ENCODE results near the gene CLIP3.
A peak's percentile ranks its signal among the peaks of the same experiment; 100 is the strongest.
"Not testable (repeated sequence)": the region's sequence is repeated elsewhere in the genome, so short reads cannot be mapped to it uniquely, and the experiment has no call there.

CLIP3 gene

DNA sequence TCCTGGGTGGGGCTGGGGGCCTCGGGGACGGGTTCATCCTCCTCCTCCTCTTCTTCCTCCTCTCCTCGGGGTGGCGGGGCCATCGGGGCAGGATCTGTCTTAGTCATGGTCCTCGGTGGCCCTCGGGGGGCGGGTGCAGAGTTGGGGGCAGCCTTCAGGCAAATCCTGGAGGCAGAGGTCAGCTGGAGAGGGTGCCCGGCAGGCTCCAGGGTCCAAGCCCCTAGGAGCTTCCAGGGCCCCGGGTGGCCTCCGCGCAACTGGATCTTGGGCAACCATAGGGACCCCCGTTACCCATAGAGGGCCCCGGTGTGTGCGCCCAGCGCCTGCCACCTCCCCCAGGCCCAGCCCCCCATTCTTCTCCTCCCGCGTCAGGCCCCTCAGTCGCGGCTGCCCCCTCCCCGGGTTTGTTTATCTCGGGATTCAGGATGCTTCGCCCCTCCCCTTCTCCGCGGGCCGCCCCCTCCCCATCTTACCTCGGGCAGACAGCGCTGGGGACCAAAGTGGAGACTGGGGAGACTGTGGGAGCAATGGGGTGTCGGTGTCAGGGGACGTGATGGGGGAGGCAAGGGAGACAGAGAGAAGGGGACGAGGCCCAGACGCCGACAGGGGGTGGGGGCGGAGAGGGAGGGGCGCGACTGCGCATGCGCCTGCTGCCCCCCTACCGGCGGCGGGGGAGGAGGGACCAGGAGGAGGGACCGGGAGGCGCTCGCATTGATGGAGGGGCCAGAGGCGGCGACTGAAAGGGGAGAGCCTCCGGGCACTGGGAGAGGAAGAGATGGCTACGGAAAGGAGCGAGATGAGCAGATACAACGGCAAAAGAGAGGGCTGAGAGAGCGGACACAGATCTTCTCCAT, at the start of gene CLIP3:
TSS of gene CLIP3 (minus strand) at position 623 of the 854 bp plus-strand sequence. CDS start at position 107, 516 bp downstream.
- DNase-seq = peak; percentile 46

GRCh38 chr19:36081894-36082293, 49.2 kb upstream of the CLIP3 start:
- DNase-seq = no peak

GRCh38 chr19:36081385-36081784, 48.7 kb upstream of the CLIP3 start:
- no peak for DNase-seq

GRCh38 chr19:36079389-36079945, 46.8 kb upstream of the CLIP3 start:
- no peak for DNase-seq

DNA sequence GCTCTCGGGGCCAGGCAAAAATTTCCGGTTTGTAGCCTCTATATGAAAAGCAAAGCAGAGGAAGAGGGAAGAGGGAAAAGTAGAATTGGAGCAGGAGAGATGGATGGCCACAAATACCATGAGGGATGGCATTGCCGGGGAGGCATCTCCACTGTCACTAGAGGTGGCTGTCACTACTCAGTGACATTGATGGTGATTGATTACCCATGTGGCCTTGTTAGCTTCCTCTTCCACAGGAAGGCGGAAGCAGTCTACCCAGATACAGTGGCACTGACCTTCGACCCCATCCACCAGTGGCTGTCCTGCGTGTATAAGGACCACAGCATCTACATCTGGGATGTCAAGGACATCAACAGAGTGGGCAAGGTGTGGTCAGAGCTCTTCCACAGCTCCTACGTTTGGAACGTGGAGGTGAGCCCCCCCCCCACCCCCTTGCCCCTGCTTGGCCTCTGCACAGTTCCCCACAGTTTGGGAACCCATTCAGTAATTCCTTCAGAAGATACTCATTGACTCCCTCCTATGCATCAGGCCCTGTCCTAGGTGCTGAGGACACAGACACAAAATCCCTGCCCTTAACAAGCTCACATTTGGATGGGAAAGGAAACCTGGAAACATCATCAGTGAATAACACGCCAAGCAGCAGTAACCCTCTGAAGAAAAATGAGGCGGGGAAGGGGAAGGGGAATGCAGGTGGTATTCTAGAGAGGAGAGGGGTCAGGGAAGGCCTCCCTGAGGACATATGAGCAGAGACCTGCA, 40.6 kb upstream of the CLIP3 start:
- DNase-seq = no peak

DNA sequence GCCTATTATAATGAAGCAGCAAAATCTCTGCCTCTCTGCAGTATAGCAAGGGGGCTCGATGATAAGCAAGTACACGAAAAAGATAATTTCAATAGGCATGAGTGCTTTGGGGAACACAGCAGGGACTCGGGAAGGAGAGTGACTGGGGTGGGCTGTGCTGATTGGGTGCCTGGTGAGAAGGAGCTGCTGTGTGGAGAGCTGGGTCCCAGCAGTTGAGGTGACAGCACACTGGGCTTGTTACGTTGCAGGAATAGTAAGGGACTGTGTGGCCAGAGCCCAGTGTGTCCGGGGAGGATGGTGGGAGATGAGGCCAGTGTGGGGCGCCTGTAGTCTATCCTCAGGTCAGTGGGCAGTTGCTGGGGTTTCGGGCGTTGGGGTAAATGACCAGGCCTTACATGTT, 39.4 kb upstream of the CLIP3 start:
- DNase-seq = no peak

DNA sequence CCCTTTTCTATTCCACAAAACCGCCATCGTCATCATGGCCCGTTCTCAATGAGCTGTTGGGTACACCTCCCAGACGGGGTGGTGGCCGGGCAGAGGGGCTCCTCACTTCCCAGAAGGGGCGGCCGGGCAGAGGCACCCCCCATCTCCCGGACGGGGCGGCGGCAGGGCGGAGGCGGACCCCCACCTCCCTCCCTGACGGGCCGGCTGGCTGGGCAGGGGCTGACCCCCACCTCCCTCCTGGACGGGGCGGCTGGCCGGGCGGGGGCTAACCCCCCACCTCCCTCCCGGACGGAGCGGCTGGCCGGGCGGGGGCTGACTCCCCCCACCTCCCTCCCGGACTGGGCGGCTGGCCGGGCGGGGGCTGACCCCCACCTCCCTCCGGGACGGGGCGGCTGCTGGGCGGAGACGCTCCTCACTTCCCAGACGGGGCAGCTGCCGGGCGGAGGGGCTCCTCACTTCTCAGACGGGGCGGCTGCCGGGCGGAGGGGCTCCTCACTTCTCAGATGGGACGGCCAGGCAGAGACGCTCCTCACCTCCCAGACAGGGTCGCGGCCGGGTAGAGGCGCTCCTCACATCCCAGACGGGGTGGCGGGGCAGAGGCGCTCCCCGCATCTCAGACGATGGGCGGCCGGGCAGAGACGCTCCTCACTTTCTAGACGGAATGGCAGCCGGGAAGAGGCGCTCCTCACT, 36.3 kb upstream of the CLIP3 start:
- not testable (repeated sequence) for DNase-seq

DNA sequence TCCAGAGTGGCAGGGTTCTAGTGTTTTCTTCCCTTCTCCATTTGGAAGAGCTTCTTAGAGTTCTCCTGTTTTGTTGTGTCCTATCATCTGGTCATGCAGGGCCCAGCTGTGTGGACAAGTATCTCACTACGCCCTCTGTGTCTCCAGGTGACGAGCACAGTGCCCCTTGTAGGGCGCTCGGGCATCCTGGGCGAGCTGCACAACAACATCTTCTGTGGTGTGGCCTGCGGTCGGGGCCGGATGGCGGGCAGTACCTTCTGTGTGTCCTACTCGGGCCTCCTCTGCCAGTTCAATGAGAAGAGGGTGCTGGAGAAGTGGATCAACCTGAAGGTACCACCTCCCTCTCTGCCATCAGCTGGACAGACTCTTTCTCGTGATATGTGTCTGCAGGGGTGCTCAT, 35.0 kb upstream of the CLIP3 start:
- DNase-seq = no peak

DNA sequence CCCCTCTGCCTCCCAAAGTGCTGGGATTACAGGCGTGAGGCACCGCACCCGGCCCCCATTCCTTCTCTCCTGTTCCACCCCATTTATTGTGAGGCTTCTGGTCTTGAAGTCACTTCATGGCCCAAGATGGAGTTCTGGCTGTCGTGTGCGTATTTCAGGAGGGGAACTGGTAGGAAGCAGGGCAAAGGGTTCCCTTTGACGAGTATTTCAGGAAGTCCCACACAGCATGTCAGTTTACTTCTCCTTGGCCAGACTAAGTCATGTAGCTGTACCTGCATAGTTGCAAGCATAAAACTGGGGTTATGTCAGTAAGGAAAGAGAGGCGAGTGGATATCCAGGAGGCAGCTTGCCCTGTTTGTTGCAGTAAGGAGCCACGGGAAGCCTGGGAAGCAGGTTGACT, 32.2 kb upstream of the CLIP3 start:
- DNase-seq = no peak

GRCh38 chr19:36061367-36061766, 28.7 kb upstream of the CLIP3 start:
- DNase-seq = no peak

DNA sequence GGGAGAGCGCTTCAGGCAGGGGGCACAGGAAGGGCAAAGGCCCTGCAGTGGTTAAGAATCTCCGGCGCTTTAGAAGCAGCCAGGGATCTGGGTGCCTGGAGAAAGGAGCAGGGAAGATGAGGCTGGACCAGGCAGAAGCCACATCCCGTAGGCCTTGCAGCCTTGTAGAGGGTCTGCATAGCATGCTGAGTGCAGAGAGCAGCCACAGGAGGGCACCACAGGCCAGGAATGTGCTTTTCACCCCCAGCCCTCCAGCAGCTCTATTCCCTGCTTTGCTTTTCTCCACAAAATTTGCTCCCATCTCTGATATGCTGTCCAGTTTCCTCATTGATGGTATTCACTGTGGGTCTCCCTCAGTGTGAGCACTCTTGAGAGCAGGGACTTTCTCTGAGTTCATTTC, 27.8 kb upstream of the CLIP3 start:
- DNase-seq = no peak

- no peak for DNase-seq
These were observed 26.7 kb upstream of the CLIP3 start for GRCh38 chr19:36059180-36059910.

GRCh38 chr19:36058481-36059179, 26.0 kb upstream of the CLIP3 start:
- no peak for DNase-seq

- peak; percentile 87 for DNase-seq
These were observed 22.3 kb upstream of the CLIP3 start, which contains the start of gene WDR62 for GRCh38 chr19:36054733-36055686. TSS of gene WDR62 (plus strand) at chr19:36054897. CDS start at chr19:36054972, 75 bp downstream.

GRCh38 chr19:36054119-36054732, 21.6 kb upstream of the CLIP3 start, which contains the start of gene THAP8:
TSS of gene THAP8 (minus strand) at chr19:36054285. CDS start at chr19:36054217, 68 bp downstream.
- DNase-seq = peak; percentile 98

DNA sequence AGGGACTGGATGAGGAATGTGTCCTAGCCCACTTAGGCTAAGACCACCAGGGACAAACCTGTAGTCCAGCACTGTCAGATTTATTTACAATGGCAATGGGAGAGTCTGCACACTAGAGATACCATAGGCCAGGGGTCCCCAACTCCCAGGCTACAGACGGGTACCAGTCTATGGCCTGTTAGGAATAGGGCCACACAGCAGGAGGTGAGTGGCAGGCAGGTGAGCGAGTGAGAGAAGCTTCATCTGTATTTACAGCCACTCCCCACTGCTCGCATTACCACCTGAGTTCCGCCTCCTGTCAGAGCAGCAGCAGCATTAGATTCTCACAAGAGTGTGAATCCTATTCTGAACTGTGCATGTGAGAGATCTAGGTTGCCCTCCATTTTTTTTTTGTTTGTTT, 19.0 kb upstream of the CLIP3 start:
- DNase-seq = no peak

DNA sequence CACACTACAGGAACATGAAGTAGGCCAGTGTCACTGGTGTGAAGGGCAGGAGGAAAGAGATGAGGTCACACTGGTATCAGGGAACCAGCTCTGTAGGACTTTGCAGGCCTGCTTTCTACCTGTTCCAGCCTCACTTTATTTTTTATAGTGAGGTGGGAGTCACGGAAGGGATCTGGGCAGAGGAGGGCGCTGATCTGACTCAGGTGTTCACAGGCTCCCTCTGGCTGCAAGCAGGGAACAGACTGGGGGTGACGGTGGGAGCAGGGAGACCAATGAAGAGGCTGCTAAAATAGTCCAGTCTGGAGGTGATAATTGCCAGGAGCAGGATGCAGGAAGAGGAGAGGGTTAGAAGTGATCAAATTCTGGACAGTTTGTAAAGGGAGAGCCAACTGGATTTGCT, 18.6 kb upstream of the CLIP3 start:
- DNase-seq = no peak

DNA sequence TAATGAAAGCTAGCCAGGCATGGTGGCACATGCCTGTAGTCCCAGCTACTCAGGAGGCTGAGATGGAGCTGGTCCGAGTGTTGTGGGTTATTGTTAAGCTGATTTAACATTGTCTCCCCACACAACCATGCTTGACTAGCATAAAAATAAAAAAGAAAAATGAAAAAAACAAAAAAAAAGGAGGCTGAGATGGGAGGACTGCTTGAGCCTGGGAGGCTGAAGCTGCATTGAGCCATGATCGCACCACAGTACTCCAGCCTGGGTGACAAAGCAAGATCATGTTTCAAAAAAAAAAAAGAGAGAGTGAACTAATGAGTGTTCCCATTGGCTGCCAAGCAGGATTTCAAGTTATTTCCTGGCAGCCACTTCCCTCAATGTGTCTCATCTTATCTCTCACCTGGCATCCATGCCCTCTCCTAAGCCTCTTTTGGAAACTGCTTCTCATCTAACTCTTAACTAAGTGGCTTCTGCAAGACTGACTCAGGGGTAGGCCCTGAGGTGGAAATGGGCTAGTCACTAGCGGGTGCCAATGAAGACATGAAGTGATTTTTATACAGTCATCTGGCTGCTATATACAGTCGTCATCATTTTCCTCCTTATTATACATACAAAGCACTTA, 16.5 kb upstream of the CLIP3 start:
- DNase-seq = peak; percentile 81

DNA sequence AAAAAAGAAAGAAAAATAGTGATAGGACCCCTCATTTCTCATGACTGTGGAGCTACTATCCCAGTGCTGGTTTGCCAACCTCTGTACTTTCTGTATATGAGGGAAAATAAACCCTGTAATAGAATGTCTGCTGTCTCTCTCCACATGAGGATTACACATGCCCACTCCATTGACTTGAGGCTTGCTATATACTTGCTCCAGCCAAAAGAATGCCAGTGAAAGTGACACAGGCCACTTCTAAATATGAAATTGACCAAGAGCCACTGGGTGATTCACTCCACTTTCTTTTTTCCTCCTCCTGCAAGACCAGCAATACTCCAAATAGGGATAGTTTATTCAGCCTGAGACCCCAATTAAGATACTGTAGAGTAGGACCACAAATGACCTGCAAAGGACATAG, 15.2 kb upstream of the CLIP3 start:
- DNase-seq = no peak
